Stimulated activated CD4-positive, alpha-beta T cell treated with anti-CD3 and anti-CD28 coated beads, TNF-alpha, amount 100 ng/mL, for 48 hours (primary cell): ENCODE measurements around the gene STUB1.
A peak's percentile ranks its signal among the peaks of the same experiment; 100 is the strongest.

Experiments used
- DNase-seq, 3 donors: peaks; one replicate each; pipeline ENCODE4 v3.0.0-alpha.2; 2020; ENCODE audit warnings: low read depth in 3 of 3

Gene STUB1

DNA sequence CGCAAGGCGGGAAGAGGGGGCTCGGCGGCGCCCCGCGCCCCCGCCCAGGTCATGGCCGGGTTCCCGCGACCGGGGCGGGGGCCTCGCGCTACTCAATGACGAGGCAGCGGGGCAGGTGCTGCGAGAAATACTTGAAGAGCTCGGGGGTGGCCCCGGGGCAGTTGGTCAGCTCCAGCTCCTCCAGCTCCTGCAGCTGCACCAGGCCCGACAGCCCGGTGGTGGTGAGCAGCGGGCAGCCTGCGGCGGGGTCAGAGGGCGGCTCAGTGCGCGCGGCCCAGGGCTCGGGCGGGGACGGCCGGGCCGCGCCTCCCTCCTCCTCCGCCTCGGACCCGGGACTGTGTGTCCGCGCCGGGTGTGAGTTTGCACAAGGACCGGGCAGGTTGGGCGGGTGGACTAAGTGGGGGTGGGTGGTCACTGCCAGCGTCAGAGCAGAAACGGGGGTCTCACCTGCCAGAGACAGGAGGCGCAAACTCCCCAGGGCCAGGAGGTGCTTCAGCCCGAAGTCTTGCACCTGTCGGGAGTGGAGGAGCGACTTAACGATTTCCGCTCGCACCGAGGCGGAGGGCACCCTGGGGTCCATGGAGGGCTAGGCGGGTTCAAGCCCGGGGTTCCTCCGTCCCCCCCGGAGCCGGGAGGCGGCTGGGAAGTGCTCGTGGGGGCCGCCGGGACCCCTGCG lies 14.1 kb downstream of the STUB1 start:
- DNase-seq, result no peak

DNA sequence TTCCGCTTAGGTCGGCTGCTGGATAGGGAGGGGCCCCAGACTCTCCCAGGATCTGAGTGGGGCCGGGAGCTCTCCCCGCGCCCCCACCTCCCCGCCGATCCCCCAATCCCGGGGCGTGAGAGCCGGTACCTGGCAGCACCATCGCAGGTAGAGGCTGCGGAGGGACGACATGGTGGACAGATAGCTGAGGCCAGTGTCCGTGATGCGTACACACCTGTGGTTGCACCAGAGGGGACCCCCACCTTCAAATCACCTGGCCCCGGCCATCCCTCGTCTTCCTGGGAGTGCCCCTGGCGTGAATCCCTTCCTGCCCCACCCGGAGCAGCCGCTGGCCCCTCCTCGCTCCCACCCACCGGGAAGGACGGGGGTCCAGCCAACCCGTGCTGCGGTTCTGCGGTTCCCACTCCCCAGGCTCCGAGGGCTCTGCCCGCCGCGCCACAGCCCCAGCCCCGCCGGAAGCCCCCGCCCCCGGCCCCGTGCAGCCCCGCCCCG lies 14.7 kb downstream of the STUB1 start:
- no peak for DNase-seq

DNA sequence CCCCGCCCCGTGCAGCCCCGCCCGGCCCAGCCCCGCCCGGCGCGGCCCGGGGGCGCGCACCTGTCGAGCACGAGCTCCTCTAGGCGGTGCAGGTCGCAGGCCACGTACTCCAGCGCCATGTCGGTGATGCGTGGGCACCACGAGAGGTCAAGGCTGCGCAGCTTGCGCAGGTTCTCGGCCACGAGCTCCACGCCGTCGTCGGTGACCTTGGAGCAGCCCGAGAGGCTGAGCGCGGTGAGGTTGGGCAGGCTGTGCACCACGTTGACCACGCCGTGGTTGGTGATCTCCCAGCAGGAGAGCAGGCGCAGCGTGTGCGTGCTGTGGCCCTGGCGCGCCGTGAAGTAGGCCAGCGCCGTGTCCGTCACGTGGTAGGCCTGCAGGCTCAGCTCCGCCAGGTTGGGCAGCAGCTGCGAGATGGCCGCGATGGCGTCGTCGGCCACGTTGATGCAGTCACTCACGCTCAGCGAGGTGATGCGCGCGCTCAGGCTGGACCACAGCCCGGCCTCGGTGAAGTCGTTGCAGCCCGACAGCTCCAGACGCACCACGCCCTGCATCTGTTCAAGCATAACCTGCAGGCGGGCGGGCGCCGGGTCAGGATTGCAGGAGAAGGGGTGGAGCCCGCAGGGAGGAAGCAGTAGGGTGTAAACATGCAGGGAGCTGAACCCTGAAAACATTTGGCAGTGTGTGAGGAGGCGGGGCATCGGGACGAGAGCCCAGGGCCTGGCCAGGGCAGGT lies 15.3 kb downstream of the STUB1 start:
- DNase-seq, result peak; percentile 51 to 72 (median 52)

DNA sequence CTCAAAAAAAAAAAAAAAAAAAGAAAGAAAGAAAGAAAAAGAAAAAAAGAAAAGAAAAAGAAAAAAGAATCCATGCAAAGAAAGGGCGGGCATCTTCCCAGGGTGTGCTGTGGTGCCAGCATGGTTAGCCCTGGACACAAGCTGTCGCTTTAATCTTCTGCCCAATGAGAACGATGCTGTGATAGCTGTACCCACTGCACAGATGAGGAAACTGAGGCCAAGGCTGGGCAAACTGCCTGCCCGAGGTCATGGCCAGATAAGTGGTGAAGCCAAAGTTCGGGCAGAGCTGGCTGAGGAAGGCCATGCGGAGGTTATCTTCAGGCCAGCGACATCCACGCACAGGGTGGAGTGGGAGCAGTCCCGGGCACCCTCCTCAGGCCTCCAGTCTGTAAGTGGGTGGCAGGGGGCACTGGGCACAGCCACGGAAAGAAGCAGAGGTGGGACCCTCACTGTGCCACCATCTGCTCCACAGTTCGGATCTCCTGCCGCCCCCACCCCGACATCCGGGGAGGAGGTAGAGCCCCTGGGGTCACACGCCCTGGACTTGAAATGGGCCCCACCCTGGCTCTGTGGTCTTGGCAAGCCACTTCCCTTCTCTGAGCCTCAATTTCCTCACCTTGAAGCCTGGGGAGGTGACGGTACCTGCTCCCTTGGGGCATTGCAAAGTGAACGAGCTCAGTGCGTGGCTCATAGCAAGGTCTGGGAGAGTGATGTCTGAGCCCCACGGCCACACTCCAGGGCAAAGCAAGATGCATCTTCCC lies 18.9 kb downstream of the STUB1 start:
- DNase-seq, result no peak

DNA sequence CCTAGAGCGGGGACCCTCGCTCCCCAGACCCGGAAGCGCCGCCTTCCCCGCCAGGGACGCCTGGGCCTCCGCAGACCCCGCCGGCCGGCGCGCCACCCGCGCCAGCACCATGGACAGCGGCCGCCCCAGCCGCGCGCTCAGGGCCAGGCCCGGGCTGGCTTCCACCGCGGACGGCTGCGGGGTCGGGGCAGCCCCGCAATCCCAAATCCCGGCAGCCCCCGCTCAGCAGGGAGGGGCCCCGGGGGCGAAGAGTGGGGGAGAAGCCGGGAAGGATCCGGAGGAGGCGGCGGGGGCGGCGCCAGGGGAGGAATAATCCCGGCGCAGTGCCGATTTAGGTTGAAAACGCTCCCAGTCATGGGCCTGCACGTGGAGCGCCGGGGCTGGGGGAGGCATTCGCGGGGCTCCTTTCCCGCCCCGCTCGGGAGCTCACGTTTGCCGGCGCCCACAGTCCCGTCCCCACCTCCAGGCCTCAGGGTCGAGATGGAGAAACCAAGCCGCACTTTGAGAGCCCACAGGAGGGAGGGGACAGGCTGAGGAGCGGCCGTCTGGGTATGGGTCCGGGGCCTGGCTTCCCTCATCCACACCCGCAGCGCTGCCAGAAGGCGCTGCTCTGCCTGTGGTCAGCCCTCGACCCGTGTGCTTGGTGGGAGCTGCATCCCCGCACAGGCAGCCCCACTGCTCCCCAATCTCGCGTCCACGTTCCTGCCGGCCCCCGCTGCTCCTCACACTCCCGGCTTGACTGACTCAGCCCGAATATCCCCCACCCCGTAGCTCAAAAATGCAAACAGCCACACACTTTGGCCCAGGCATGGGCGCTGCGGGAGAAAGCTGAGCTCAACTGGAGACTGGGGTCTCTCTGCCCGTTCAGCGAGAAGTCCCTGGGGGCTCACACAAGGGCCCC lies 20.7 kb downstream of the STUB1 start:
- no peak for DNase-seq

DNA sequence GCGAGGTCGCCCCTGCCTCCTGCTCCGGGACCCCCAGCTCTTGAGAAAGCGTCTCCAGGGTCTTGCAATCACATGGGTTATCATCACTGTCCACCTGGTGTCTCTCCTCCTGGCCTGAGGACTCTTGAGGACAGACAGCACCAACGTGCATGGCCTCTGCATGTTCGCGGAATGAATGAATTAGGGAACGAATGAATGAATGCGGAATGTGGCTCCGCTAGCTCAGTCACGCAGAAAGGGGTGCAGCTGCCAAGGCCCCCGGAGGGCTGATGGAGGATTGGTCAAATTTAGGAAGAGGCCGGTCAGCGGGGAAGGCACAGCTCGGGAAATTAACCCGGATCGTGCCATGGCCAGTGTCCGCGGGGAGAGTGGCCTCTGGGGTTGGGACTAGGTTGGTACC lies 22.1 kb downstream of the STUB1 start:
- DNase-seq, result no peak

DNA sequence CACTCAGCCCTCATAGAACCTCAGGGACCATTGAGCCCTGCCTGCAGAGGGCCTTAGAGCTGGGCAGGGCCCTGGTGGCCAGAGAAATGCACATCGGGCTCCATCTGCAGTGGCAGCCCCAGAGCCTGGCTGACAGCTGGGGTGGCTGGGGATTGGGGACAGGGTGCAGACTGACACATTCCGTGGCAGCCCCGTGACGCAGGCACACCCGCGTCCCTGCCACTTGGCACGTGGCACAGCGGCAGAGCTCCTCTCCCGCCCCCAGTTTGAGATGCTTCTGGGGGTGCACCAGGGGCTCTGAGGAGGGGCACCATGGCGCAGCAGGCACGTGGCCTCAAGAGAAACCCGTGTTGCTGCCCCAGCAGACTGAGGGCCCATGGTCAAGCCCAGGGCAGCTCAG lies 23.2 kb downstream of the STUB1 start:
- DNase-seq, result no peak

DNA sequence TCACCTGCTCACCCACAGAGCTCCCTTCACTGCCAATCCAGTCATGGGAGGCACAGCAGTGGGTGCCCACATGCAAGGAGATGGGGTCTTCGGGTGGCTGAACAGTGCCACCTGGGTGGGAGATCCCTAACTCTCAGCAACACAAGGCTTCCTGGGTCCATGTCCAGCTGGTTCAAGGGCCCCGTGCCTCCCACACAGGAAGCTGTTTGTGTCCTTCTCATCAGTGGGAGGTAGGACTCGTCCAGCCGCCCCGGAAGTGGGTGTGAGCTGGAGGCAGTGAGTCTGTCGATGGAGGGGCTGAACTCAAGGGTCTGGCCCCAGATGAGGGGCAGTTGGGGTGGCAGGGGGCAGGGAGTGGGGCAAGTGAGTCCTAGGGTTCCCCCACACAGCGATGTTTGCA lies 23.8 kb downstream of the STUB1 start:
- DNase-seq, result no peak

DNA sequence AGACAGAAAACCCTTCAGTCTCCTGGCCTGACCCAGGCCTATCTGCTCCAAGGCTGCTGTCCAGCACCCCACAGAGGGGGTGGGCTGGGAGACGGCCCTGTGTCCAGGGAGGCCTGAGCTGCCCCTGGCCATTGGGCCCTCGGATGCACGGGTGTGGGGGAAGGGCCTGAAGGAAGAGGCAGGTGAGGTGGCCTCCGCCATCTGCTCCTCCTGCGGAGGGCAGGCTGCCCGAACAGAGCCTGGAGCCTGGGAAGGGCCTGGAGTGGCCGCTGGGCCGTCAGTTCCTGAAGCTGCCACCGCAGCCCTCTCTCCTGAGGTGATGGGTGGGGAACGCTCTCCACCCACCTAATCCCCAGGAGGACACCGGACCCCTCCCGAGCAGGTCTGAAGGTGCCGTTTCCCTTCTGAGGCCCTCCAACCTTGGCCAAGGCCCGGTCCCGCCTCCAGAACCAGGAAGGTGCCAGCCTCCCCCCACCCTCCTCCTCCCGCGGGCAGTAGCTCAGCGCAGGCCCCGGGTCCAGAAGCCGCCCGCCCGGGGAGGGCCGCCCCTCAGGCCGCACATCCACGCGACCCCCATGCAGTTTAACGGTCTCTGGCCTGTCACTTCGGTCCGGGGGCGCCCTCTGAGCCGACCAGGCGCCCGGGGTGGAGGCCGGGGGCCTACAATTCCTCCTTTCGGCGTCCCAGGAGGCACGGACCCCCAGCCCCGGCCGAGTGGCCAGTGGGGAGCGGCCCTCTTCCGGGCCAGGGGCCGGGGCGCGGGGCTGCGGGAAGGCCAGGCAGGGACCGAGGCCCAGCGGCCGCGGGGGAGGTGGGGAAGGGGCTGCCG lies 24.6 kb downstream of the STUB1 start:
- no peak for DNase-seq

DNA sequence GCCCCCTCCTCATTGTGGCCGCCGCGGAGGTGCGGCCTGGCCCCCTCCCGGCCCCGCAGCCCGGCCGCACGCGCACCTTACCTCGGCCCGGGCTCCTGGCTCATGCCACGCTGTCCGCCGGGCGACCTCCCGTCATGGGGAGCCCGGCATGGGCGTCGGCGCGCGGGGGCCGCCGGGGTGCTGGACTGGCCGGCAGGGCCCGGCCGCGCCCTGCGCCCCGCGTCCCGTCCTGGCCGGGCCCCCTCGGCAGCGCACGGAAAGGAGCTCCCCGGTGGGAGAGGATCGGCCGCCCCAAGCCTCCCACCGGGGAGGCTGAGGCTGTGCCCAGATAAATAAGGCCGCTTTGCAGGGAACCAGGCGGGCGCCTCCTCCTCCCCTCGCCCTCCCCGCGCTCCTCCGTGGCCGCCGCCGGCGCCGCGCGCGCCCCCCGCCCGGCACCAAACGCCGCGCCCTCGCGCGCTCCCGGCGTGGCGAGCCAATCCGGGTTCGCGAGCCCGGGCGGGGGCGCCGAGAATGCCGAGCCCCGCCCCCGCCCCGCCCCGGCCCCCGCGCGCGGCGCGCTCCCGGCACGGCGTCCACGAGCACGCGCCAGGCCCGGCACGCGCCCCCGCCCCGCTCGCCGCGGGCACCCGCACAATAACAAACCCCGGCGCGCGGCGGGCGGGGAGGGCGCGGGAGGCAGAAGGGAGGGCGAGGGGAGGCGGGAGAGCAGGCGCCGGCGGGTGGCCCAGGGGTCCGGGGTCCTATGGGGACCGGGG lies 25.4 kb downstream of the STUB1 start, which contains the start of gene FBXL16:
Gene FBXL16, minus strand, starts transcription at position 371 of the 758 bp plus-strand sequence. CDS start 8,396 bp downstream, outside the sequence.
- DNase-seq, result no peak

DNA sequence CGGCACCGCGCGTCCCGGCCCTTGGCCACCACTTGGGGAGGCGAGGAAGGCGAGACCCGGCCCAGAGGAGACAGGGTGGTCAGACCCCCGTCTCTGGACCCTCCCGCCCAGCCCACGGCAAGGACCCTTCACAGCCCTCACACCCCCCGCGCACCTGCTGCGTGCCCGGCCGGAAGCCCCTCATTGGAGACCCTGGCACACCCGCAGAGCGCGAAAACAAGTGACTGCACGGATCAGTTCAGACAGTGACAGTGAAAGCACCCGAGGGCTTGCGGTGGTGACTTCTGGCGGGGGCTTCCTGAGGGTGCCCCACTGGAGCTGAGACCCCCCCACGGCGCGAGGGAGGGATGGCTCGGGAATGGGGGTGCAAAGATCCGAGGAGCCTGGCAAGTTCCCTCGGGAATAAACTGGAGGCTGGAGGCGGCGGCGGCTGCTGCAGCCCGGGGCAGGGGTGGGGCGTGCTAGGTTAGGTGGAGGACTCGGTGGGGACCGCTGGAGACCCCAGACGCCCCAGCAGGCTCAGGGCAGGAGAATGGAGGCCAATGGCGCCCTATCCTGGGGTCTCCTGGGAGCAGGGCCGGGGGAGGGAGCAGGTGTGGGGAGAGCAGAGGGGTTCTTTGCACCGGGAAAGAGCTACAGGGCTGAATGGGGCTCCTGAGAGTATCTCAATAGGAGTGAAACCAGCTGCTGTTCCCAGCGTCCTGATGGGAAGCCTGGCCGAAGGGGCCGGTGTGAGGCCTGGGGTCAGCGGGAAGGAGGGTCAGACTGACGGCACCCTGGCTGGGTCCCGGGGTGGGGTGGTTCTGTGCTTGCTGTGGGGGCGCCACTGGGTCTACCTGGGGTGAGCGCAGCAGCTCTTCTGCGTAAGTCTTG lies 26.2 kb downstream of the STUB1 start:
- no peak for DNase-seq

DNA sequence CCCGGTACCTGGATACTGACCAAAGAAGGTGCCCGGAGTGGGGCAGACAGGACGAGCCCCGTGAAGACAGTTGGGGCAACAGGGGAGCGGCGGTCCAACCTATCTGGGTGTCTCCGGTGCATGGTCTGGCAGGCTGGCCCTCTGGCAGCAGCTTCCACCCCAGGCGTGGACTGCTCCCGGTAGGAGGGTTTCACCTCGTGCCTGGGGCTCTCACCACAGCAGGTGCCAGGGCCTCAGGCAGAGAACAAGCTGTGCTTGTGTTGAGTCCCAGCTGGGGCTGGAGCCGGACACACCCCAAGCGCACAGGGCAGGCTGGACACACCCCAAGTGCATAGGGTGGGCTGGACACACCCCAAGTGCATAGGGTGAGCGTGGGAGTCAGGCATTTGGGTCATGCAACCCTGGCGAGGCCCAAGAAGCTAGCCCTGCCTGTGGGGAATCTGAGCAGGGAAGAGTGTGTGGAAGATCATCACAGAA lies 26.9 kb downstream of the STUB1 start:
- DNase-seq, result no peak

DNA sequence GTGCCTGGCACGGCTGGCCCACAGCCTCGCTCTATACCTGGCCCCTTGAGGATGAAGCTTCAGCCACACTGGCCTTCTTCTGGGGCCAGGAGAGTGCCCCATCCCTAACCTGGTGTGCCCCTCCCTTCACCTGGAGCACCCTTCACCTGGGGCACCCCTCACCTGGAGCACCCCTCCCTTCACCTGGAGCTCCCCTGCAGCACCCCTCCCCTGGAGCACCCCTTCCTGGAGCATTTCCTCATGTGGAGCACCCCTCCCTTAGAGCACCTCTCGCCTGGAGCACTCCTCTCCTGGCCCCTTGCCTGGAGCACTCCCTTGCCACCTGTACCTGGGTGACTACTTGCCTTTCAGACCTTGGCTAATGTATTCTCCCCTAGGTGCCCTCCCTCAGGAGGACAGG lies 27.8 kb downstream of the STUB1 start:
- no peak for DNase-seq

DNA sequence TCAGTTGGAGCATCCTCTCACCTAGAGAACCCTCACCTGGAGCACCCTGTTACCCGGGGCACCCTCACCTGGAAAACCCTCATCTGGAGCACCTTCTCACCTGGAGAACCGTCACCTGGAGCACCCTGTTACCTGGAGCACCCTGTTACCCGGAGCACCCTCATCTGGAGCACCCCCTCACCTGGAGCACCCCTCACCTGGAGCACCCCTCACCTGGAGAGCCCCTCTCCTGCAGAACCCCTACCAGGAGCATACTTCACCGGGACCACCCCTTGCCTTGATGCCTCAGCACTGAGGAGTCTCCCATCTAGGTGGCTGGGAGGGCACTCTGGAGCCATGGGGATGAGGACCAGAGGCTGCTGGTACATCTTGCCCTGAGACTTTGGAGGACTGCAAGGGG lies 28.7 kb downstream of the STUB1 start:
- DNase-seq, result no peak

DNA sequence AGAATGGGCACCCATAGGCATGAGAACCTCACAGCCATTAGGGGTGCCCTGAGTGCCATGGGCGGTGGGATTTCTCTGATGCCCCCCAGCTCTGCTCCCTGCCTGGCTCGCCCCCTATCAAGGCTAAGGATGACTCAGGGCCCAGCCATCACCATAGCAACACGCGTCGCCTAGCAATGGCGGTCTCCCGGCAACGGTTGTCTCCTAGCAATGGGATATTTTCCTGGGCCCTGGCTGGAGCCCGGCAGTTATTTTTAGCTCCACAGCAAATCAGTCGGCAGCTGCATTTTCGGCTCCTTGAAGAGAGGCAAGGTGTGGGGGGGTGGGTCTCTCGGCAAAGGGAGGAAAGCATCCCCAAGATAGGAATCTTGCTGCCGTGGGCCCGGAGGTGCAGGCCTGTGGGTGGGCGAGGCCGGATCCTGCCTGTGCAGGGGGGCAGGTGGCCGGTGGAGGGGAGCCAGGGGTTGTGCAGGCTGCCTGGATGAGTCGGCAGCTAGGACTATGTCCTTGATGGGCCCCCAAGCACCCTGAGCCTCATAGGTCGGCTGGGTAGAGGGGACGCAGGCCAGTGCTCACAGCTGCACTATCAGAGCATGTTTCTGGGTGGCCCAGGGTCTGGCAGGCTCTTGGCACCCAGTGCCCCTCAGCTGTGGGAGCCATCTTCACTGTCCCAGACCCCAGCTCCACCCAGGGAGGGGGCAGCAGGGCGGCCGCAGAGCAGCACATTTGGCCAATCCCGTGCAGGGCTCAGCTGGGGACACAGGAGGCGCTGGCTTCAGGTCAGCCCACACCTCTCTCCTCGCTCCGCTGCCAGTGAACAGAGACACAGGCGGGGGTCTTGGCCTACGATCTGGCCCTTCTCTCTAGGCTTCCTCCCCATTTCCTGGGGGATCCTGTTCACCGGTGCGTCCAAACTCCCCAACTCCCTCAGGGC lies 29.6 kb downstream of the STUB1 start:
- no peak for DNase-seq

DNA sequence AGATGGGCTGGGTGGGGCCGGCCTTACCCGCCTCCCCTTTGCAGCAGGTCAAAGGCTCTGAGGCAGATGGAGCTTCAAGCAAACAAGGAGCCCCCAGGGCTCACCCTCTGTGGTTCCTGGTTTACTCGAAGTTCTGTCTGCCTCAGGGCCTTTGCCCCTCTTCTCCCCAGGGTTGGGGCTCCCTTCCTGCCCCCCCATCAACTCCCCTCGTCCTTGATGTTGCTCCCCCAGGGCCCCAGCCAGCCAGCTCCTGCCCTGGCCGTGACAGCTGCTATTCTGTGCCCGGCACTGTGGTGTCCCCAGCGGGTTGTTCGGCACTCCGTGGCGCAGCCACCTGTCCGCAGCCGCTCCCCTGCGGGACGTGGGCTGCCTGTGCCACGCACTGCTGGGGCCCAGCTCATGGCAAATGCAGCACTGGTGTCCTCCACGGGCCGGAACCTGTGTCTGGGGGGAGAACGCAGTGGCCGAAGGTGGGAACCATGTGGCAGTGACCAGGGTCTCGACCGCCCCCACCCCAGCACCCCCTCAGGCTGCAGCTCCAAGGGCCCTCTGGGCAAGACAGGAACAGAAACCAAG lies 30.4 kb downstream of the STUB1 start:
- DNase-seq, result no peak

DNA sequence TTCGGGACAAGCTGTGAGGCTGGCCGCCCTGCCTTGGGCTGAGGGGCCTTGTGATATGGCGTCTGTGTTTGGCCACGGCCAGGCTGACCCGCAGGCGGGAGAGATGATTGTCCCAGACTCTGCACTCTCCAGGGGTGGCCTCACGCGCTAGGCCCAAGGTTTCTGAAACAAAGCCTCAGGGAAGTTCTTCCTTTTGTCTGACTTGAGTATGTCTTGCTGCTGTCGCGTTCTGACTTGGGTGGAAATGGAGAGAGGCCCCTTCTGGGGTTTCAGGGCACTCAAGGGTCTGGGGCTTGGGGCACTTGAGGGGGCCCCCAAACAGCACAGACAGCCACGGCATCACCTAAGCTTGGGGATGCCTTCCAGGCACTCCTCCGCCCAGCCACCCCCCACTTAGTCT lies 30.9 kb downstream of the STUB1 start:
- DNase-seq, result no peak
